BJ (cell line): Measurements from ENCODE around the gene COPB2. TPM values are rescaled to one million over a fixed set of nuclear protein-coding genes. Genes with fewer than 3 reads are reported as not detected.

ENCODE experiments used
- CTCF ChIA-PET: fragments of 350-600 bp; formaldehyde crosslinking; extraction: SDS; loops from one replicate; lab custom pipeline; 2021; ENCODE audit warnings: antibody characterized with exemption, inconsistent platforms; lab: Yijun Ruan, JAX
- POLR2A ChIA-PET: fragments of 300-600 bp; sonication (Branson Sonifier 250); formaldehyde crosslinking; extraction: SDS; loops from one replicate; lab custom pipeline; 2021; ENCODE audit warnings: antibody characterized with exemption; lab: Charles Lee
- DNase-seq: peaks from one replicate; pipeline ENCODE4 v3.0.0-alpha.2; 2011; ENCODE audit warnings: low read depth
- H3K27me3 ChIP-seq: 2 replicates; pipeline ENCODE4 v1.6.0; 2011; ENCODE audit warnings: low read length; ENCODE audit not compliant: control insufficient read depth, insufficient read depth
- H3K36me3 ChIP-seq: 2 replicates; pipeline ENCODE4 v1.5.1; 2011; ENCODE audit warnings: low read length; ENCODE audit not compliant: control insufficient read depth, insufficient read depth
- H3K4me3 ChIP-seq: 2 replicates; pipeline ENCODE4 v1.5.1; 2011; ENCODE audit warnings: low read depth, mild to moderate bottlenecking, control low read depth, low read length
- polyA plus RNA-seq: library from polyadenylated mRNA; depleted of rRNA; stranded (reverse); fragments of >200 nt; gene quantifications from 2 replicates; pipeline ENCODE4 v1.2.3, GENCODE V29; 2011
- TF ChIP-seq, protein P1 (sequence below): IDR thresholded peaks from 2 replicates; pipeline ENCODE4 v1.5.1; 2011; ENCODE audit warnings: low read depth, mild to moderate bottlenecking, control low read depth, inconsistent platforms, low read length, moderate library complexity; ENCODE audit not compliant: insufficient read depth

COPB2 gene
- polyA plus RNA-seq, 1 experiment, result 112 TPM

DNA sequence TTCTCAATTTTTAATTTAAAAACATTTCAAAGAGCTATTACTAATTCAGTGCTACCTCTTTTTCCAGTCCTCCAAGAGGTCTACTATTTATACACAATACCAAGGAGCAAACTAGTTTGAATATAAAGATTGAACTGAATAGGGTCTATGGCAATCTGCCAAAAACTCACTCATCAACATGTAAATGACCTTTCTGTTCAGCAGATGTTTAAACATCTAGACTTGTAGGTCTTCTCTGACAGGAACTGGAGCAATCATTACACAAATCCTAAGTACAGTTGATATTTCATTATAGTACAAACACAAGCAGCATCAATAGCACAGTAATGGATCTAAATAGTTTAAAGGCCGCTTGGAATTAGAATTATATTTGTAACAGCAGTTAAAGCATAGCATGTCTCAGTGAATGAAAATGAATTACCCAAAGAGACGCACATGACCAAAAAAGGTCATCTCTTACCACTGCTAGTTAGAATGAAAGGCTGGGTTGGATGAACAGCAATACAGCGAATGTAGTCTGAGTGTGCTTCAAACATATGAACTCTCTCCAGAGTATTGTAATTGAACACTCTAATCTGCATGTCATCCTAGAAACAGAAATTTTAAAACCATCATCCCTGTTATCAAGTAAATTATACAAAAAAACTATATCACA lies 10.7 kb downstream of the COPB2 start:
- ChIA-PET CTCF (interaction anchor here (1.6 kb wide), 1 partner anchor 15 kb away, joined by 6 read pairs; no protein-coding TSS in a partner anchor), POLR2A (no interaction called here)
- Histone ChIP-seq H3K4me3 (no peak overlapping the region), H3K36me3 (peaks cover 12% of the 10 kb centered on the region), H3K27me3 (no peaks in the 10 kb centered on the region)
- TF ChIP-seq, protein P1, sequence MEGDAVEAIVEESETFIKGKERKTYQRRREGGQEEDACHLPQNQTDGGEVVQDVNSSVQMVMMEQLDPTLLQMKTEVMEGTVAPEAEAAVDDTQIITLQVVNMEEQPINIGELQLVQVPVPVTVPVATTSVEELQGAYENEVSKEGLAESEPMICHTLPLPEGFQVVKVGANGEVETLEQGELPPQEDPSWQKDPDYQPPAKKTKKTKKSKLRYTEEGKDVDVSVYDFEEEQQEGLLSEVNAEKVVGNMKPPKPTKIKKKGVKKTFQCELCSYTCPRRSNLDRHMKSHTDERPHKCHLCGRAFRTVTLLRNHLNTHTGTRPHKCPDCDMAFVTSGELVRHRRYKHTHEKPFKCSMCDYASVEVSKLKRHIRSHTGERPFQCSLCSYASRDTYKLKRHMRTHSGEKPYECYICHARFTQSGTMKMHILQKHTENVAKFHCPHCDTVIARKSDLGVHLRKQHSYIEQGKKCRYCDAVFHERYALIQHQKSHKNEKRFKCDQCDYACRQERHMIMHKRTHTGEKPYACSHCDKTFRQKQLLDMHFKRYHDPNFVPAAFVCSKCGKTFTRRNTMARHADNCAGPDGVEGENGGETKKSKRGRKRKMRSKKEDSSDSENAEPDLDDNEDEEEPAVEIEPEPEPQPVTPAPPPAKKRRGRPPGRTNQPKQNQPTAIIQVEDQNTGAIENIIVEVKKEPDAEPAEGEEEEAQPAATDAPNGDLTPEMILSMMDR, result no peak
- DNase-seq, result no peak

DNA sequence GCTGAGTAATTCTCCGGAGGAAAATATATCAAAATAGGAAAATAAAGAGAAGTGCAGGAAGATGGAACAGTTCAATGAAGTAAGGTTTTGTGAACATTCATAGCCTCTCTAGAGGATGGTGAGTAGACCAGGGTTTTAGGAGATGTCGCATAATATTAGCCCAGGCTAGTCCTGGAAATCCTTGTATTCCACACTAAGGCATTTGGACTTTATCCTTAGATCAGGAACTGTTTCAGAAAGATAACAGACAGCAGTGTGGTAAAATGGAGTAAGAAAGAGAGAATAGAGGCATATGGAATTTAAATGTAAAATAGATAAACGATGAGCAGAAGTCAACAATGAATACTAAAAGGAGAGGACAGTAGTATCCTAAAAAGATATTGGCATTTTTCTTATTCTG lies 12.1 kb downstream of the COPB2 start:
- TF ChIP-seq, protein P1, result no peak
- POLR2A ChIA-PET, result no interaction called here
- Histone ChIP-seq H3K36me3 (peaks cover 20% of the 10 kb centered on the region), H3K27me3 (no peaks in the 10 kb centered on the region), H3K4me3 (no peak overlapping the region)
- no peak for DNase-seq
- CTCF ChIA-PET, result no interaction called here

DNA sequence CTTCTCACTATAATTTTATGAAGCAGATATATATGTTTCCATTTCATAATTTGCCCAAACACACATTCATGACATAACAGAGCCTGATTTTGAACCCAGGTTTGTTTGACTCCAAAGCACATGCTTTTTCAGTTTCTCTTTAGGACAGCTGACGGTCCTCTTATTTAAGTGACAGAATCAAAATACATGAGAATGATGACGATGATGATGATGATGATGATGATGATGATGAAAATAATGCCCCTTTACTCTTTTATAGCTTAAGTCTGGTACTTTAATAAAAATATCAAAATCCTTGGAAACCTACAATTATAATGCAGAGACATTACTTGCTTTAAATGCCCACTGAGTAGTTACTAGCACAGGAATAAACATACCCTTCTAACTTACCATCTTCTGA lies 15.3 kb downstream of the COPB2 start:
- DNase-seq, result no peak
- TF ChIP-seq, protein P1, result no peak
- Histone ChIP-seq H3K36me3 (peaks cover 25% of the 10 kb centered on the region), H3K4me3 (no peak overlapping the region), H3K27me3 (no peaks in the 10 kb centered on the region)
- CTCF ChIA-PET, result no interaction called here
- POLR2A ChIA-PET, result no interaction called here

DNA sequence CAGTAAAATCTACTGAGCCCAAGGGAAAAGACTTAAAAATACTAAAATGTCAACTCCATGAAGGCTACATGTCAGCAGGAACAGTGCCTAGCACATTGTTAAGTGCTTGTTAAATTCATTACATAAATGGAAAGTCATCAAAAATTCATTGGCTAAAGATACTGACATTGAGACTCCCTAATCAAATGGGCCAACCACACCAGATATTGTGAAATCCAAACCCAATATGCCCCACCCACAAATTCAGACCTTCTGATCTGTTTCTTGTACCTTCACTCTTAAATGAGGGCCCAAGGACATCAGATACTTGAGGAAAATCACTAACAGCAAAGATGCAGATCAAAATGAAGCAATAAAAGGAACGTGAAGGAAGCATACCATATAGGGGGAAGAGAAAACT lies 24.9 kb downstream of the COPB2 start:
- DNase-seq, result no peak
- Histone ChIP-seq H3K36me3 (peaks cover 16% of the 10 kb centered on the region), H3K27me3 (no peaks in the 10 kb centered on the region), H3K4me3 (no peak overlapping the region)
- TF ChIP-seq, protein P1, result no peak
- ChIA-PET POLR2A (no interaction called here), CTCF (no interaction called here)

DNA sequence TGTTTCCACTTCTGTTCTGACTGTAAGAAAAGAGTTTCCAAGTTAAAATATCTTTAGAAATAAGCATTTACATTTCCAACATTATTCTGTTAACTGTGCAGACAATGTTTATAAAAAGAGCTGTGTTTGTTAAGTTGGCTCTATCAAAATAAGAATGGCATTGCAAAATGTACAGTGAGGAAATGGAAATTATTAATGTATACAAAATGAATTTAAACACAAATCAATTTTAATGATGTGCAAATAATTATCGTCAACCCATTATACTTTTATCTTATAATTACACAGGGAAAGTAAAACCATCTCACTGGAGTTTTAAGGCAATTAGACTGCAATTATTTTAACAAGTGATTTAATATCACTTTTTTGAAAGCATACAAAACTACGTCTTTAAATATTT lies 28.2 kb downstream of the COPB2 start:
- TF ChIP-seq, protein P1, result no peak
- ChIA-PET CTCF (no interaction called here), POLR2A (no interaction called here)
- H3K27me3 ChIP-seq, result no peaks in the 10 kb centered on the region
- DNase-seq, result no peak
- H3K36me3 ChIP-seq, result peaks cover 17% of the 10 kb centered on the region
- H3K4me3 ChIP-seq, result no peak overlapping the region
